DMS153 treated with DMSO at 0.1 percent for 48 hours (cell line): ENCODE measurements around the gene HOXD4.

Source experiments
- DNase-seq: peaks from one replicate; lab custom pipeline; 2025; ENCODE audit not compliant: unreplicated experiment; lab: John Stamatoyannopoulos, UW

The HOXD4 gene

DNA sequence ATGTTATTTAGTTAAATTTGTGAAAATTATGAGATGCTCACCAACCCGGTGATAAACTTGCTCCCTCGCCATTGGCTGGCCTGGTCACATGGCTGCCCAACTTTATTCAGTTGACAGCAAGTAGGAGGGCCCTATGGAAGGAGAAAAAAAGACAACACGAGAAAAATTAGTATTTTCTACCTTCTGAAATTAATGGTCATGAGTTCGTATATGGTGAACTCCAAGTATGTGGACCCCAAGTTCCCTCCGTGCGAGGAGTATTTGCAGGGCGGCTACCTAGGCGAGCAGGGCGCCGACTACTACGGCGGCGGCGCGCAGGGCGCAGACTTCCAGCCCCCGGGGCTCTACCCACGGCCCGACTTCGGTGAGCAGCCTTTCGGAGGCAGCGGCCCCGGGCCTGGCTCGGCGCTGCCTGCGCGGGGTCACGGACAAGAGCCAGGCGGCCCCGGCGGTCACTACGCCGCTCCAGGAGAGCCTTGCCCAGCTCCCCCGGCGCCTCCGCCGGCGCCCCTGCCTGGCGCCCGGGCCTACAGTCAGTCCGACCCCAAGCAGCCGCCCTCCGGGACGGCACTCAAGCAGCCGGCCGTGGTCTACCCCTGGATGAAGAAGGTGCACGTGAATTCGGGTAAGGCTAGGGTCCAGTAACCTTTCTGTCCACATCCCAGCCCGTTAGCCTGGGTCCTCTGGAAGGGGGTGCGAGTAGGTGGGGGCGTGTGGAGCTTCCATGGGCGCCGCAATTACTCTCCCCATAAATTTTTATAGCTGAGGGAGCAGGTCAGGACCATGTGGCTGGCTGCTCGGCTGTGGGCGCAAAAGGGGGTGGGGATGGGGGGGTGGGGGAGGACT lies at the start of gene HOXD4:
TSS of gene HOXD4 (plus strand) at position 109 of the 846 bp plus-strand sequence. CDS start at position 193, 84 bp downstream.
- no peak for DNase-seq

DNA sequence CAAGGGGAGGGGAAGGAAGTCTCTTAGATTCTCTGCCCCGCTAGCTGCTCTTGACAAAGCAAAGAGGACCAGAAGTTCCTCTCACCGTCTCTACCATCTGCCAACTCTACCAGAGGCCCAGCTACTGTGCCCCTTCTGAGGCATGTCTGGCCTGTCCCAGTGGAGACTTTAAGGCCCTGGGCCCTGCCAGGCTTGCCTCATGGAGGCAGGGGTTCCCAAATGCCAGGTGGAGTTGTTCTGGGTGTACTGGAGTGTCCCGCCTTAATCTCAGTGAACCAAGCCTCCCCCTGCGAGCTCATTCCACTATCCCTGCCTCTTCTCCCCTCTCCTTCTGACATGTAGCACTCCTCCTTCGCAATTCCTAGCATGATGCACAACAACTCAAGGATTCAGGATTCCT lies 49.5 kb upstream of the HOXD4 start:
- DNase-seq = no peak

DNA sequence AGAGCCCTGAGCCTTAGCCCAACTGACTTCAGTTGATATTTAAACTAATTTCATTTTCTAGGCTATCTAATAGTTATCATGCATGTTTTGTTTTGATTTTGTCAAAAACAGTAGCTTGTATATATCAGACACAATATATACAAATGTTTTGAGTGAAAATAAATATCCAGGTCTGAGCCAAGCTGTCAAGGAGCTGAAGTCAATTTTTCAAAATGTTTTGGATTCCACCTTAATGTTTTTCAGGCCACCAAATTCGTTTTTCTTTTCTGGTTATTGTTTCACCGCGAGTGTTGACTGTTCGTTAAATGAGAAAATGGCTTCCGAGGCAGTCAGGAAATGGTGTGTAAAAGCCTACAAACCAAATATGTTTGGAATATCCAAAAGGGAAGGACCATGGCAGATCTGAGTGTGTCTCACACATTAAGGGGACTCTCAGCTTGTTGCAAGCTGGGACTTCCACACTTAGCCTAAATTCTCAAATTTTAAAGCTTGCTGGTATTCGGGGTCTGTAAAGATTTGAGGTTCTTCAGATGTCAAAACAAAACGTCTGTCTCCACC lies 49.0 kb upstream of the HOXD4 start:
- DNase-seq = no peak

DNA sequence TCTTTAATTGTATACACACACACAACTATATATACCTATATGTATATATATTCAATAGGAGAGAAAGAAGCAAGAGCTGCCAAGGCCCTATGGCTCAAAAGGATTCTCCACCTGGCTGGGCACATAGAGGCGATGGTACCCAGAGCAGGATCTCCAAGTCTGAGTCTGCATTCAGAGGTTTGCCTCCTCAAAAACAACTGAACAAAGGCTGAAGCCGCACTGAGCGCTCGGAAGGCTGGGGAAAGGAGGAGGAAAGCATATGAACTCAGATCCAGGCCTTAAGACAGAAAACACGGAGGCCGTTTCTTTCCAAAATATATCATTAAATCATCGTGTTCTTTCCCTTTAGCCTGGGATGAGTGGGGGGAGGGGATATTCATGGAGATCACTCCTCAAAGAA lies 48.2 kb upstream of the HOXD4 start:
- DNase-seq = no peak

- DNase-seq = no peak
These were observed 47.5 kb upstream of the HOXD4 start for GRCh38 chr2:176103742-176104315.

GRCh38 chr2:176104316-176105077 lies 46.9 kb upstream of the HOXD4 start:
- DNase-seq = no peak

- no peak for DNase-seq
These were observed 46.1 kb upstream of the HOXD4 start for GRCh38 chr2:176105078-176105729.

DNA sequence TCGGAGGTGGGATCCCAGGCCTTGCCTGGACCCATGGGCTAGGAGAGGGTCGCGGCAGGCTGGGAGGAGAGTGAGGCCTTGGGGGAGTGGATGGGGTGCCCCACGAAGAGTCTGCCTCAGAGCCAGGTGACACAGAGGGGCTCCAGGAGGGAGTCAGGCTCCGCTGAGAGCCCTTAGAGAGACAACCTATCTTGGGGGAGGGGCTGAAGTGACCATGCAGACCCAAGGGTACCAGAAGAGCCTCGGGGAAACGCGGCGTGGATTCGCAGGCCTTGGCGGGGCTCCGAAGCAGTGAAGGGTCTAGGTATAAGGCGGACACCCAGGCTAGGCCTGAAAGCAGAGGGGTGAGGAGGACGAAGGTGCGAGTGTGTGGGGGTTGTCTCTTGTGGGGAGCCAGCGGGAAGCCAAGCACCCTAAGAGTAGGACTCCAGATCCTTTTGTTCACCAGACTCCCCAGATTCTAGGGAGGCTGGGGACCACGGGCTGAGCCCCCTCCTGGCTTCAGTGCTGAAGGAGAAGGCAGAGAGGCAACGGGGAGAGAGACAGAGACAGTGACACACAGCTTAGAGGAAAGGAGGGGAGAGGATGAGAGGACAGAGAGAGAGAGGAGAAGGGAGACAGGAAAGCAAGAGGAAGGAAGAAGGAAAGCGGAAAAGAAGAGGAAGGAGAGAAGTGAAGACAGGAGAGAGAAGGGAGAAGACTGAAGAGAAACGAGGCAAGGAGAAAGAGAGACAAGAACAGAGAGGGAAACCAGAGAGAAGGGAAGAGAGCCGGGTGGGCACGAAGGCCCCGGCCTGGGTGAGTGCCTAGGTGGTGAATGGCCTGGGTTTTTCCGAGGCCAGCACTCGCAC lies 45.4 kb upstream of the HOXD4 start:
- DNase-seq = no peak

GRCh38 chr2:176106581-176107539 lies 44.5 kb upstream of the HOXD4 start, which contains the start of gene HOXD11:
HOXD11 (plus strand) TSS chr2:176107280; CDS start chr2:176107356, 76 bp downstream.
- DNase-seq = no peak

- DNase-seq = no peak
These were observed 43.6 kb upstream of the HOXD4 start for GRCh38 chr2:176107731-176108181.

DNA sequence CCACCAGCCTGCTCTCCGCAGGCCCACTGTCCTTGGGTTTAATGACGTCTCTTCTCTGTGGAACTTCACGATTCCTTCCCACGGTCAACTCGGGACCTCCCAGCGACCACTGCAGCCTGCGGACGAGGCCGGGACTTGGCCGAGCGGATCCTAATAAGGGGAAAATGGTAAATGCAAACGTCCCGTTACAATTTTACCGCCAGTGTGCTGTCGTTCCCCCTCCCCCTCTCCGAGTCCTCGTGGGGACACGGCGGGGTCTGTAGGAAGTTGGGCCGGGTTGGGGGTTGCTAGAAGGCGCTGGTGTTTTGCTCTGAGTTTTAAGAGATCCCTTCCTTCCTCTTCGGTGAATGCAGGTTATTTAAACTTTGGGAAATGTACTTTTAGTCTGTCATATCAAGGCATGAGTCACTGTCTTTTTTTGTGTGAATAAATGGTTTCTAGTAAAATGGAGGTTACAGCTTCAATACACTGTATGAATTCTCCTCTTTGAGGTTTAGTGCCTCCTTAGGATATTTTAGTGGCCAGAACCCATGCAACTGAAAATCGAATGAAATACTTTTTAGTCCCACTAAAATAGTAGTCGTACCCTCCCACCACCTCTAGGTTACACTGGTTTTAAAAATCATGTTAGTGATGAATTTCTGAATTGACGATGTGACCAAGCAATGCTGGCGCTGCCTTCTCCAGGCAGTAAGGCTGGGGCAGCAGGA lies 42.0 kb upstream of the HOXD4 start:
- no peak for DNase-seq

GRCh38 chr2:176109946-176110345 lies 41.4 kb upstream of the HOXD4 start:
- no peak for DNase-seq

DNA sequence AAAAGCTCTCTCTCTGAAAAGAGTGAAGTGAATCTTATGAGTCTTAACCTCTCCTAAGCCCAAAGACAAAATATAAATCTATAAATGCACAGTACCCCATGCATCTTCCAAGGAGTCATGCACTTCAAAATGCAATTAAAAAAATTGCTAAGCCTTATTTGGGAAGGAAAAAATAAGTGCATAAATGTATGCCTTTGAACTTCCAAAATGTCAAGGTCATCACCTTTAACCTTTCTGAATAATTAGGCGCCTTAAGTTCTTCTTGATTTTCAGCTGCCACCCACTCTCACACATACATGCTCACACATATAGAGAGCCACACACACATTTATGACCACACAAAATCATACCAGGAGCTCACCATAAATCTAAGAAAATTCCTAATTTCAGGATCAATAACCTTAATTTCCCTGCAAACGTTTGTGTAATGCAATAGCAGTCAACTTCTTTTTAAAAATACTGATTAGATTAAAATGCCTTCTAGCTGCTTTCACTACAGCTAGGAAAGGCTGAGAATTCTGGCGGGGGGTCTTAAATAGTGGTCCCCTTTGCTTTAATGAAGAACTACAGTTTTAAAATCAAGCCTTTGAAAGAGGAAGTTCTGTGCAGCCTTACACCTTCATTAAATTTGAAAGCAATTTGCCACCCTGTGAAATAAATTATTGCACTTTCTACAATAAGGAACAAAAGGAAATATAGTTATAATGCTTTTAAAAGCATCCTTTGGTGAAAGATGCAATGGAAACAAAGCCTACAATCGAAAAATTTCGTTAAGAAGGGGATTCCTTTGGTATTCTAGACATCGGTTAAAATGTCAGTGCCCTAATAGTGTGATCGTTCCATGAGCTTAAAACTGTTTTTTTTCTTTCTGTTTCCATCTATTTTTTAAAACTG lies 40.7 kb upstream of the HOXD4 start:
- DNase-seq = no peak

DNA sequence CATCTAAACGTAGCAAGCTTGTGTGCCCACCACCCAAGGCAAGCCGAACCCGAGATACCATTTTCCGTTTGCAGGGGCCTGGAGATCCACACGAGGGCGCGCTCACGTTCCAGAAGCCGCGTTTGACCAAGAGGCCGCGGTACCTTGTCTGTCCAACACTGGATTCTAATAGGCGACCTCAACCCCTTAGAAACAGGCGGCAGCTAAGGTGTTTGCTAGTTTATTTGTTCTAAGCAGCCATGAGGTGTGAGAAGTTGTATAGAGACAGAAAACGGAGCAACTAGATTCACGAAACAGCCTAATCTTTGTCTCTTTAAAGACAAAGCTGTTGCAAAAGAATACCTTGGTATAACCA lies 40.1 kb upstream of the HOXD4 start:
- no peak for DNase-seq

GRCh38 chr2:176111846-176112374 lies 39.4 kb upstream of the HOXD4 start:
- no peak for DNase-seq

DNA sequence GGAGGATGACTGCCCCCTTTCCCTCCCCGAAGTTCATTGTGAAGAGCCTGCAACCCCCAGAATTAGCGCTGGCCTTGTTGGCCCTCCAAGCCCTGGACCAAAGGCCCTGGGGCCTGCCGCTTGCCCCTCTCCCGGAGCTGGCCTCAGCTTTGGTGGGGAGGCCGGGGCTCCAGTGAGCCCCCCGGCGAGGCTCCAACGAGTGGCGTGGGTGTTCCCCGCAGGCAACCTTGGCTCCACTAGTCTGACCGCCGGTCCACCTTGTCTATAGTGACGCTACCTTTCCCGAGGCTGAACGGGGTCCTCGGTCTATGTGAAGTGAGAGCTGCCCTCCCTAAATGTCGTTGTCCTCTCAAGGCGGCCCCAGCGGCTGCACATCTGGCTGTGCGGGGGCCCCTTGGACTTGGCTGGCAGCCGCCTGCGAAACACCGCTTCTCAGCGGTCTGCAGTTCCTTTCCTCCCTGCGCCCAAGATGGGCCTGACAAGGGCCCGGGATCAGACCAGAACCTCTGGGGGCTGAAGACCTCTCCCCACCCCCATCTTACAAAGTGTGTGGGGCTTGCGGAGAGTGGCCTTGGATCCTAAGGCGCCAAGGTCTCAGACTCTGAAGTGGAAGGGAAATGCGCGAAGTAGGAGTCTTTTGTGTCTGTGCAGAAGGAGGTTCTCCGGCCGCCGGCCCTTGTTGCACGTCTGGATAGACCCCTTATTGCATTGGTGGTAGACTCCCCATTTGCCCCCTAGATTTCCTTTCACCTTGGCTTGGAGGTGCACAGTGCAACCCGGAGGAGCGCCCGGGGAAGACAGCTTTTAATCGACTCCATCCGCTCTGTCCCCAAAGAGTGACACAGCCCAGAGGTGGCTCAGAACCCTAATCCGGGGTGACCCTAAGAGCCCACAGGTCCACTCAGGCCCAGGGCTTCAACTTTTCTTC lies 38.7 kb upstream of the HOXD4 start:
- DNase-seq = no peak
